AG04449 (cell line): ENCODE results near the gene LPCAT3.

Experiments
- CTCF ChIA-PET: fragments of 350-600 bp; formaldehyde crosslinking; extraction: SDS; loops from one replicate; lab custom pipeline; 2021; ENCODE audit warnings: antibody characterized with exemption; lab: Yijun Ruan, JAX
- POLR2A ChIA-PET: fragments of 400-600, 350-600 bp; formaldehyde crosslinking; extraction: SDS; loops from one replicate; lab custom pipeline; 2020; ENCODE audit warnings: antibody characterized with exemption, inconsistent platforms; lab: Yijun Ruan, JAX
- DNase-seq: peaks from one replicate; pipeline ENCODE4 v3.0.0-alpha.2; 2010; ENCODE audit warnings: low read depth, low spot score
- H3K4me3 ChIP-seq: 2 replicates; pipeline ENCODE4 v1.5.1; 2011; ENCODE audit warnings: low read depth, mild to moderate bottlenecking, control low read depth, low read length
- TF ChIP-seq, protein P1 (sequence below): IDR thresholded peaks from one replicate; pipeline ENCODE4 v1.5.1; 2011; ENCODE audit warnings: mild to moderate bottlenecking, moderate library complexity, low read length, control low read depth, inconsistent platforms; ENCODE audit not compliant: insufficient read depth; ENCODE audit errors: missing control alignments

The LPCAT3 gene

DNA sequence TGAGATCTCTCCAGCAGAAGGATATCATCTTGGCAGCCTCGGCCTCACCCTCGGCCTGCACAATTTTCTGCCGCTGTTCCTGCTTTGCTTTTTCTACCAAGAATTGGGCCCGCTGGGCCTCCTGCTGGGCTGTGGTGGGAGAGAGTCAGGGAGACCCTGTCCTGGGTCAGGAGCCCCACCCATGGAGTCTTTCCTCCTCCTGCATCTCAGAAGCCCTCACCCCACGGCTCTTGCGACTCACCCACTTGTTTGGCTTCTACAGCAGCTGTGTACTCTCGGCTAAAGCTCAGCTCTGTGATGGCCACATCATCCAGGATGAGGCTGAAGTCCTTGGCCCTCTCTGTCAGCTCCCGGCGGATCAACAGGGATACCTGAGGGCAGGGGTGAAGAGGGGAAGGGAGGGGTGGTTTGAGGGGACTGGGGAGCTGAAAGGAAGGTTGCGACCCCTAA, 50.6 kb downstream of the LPCAT3 start:
- ChIA-PET POLR2A (no interaction called here), CTCF (interaction anchor here (1.1 to 2.8 kb wide), 8 partner anchors 10 to 144 kb away, joined by 4 to 28 read pairs (median 12); partner anchors contain the start of genes ATN1, C12orf57, C1RL and LPCAT3)
- no peak overlapping the region for H3K4me3 ChIP-seq
- TF ChIP-seq, protein P1, sequence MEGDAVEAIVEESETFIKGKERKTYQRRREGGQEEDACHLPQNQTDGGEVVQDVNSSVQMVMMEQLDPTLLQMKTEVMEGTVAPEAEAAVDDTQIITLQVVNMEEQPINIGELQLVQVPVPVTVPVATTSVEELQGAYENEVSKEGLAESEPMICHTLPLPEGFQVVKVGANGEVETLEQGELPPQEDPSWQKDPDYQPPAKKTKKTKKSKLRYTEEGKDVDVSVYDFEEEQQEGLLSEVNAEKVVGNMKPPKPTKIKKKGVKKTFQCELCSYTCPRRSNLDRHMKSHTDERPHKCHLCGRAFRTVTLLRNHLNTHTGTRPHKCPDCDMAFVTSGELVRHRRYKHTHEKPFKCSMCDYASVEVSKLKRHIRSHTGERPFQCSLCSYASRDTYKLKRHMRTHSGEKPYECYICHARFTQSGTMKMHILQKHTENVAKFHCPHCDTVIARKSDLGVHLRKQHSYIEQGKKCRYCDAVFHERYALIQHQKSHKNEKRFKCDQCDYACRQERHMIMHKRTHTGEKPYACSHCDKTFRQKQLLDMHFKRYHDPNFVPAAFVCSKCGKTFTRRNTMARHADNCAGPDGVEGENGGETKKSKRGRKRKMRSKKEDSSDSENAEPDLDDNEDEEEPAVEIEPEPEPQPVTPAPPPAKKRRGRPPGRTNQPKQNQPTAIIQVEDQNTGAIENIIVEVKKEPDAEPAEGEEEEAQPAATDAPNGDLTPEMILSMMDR = no peak
- no peak for DNase-seq

DNA sequence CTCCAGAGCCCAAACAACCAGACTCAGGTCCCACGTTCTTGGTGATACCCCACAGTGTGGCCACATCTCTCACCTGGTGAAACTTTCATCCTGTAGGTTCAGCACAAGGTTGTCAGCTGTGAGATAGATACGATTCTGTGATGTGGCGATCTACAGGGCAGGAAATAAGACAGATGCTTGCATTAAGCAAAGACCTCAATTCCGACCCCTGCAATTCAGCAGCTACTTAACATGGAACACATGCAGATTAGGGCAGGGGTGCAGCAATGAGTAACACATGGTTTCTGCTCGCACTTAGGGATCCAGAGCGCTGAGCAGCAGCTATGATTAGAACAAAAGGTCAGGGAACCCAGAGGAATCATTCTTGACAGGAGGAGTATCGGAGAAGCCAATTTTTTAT, 51.9 kb downstream of the LPCAT3 start:
- CTCF ChIA-PET = interaction anchor here (0.6 to 13.5 kb wide), 19 partner anchors 8 to 177 kb away, joined by 3 to 226 read pairs (median 5); partner anchors contain the start of genes ATN1, C12orf57, C1R and PTPN6
- POLR2A ChIA-PET = interaction anchor here (0.7 to 1.3 kb wide), 2 partner anchors 23 to 25 kb away, joined by 3 to 4 read pairs; partner anchors contain the start of genes C12orf57 and RNU7-1
- no peak overlapping the region for H3K4me3 ChIP-seq
- TF ChIP-seq, protein P1 = no peak
- DNase-seq = no peak

DNA sequence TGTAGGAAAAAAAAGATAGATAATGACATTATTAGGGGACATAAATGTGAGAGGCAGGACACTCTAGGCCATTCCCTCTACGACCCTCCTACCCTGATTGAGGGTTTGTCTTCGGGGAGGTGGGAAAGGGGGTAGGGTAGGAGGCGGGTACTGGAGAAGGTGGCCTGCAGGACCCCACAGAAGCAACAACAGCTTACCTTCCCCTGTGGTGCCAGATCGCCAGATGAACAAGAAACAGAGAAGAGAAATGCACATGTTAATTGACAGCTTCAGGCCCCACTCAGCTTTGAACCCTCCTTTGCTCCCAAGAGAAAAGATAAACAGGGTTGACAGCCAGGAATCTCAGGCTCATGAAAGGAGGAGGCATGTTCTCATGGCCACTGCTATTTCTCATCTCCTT, 52.6 kb downstream of the LPCAT3 start:
- ChIA-PET POLR2A (interaction anchor here (1.3 kb wide), 2 partner anchors 22 to 24 kb away, joined by 3 to 8 read pairs; partner anchors contain the start of genes C12orf57 and RNU7-1), CTCF (interaction anchor here (0.9 to 13.5 kb wide), 17 partner anchors 9 to 178 kb away, joined by 3 to 226 read pairs (median 5); partner anchors contain the start of genes ATN1, C12orf57, C1R and PTPN6)
- TF ChIP-seq, protein P1 = no peak
- H3K4me3 ChIP-seq = no peak overlapping the region
- no peak for DNase-seq

DNA sequence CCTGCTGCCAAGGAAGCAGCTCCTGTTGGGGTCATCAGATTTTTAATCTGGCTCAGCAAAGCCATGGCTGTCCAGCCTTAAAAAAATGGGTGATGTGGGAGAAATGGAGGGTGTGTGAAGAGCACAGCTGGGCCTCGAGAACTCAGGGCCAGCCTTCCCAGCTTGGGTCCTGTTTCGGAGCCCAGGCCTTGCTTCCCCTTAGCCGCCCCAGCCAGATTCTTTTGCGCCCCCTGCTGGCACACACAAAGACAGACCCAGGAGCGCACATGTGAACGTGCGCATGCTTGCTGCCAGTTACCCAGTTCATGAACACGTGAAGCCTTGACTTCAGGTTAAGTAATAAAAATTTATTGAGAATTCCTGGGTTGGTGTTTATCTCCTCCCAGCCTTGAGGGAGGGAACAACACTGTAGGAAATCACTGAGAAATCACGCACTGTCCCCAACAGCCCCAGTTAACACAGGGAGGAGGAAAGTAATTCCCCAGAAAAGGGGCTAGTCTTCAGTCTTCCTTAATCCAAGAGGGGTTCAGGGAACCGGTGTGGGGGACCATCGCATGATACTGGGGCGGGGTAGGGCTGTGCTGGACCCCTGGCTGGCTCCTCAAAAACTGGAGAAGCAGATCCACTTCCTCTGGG, 53.1 kb downstream of the LPCAT3 start:
- no peak for DNase-seq
- POLR2A ChIA-PET = interaction anchor here (1.3 kb wide), 1 partner anchor 21 kb away, joined by 8 read pairs; the partner anchor contains the start of genes C12orf57 and RNU7-1
- CTCF ChIA-PET = interaction anchor here (0.6 to 13.5 kb wide), 35 partner anchors 8 to 347 kb away, joined by 3 to 226 read pairs (median 5); partner anchors contain the start of genes ATN1, C12orf57, LPCAT3 and LRRC23
- TF ChIP-seq, protein P1 = peak; percentile 93
- H3K4me3 ChIP-seq = no peak overlapping the region

DNA sequence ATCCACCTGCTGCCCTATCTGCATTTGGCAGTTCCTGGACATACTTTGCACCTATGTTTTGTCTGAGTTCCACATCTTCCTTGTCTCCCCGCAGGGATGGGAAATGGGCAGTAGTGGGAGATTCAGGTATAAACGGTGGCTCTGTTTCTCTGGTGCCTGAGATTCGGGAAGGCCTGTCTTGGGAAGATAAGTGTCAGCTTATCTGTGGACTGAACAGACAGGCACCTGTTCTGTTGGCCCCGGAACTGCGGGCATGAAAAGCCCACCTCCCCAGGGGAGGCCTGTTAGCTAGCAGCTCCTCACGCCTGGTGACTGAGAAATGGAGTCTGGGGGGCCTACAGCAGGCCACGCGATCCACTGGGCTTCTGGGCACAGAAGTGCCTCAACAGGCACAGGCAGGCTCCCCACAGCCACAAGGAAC, 53.7 kb downstream of the LPCAT3 start:
- H3K4me3 ChIP-seq = no peak overlapping the region
- CTCF ChIA-PET = interaction anchor here (0.6 to 13.5 kb wide), 36 partner anchors 8 to 346 kb away, joined by 3 to 226 read pairs (median 4); partner anchors contain the start of genes ATN1, C12orf57, LPCAT3 and LRRC23
- POLR2A ChIA-PET = interaction anchor here (0.9 to 1.3 kb wide), 3 partner anchors 20 to 91 kb away, joined by 3 to 8 read pairs (median 6); partner anchors contain the start of genes C12orf57, RNU7-1 and SPSB2
- DNase-seq = no peak
- TF ChIP-seq, protein P1 = no peak
